Limb (tissue), 2 donors: ENCODE measurements around the gene CCDC85C.
A peak's percentile ranks its signal among the peaks of the same experiment; 100 is the strongest.

Source experiments
- DNase-seq, 2 donors: peaks; one replicate each; pipeline ENCODE4 v3.0.0-alpha.2; 2016; ENCODE audit errors: extremely low spot score in 2 of 2

CCDC85C gene

DNA sequence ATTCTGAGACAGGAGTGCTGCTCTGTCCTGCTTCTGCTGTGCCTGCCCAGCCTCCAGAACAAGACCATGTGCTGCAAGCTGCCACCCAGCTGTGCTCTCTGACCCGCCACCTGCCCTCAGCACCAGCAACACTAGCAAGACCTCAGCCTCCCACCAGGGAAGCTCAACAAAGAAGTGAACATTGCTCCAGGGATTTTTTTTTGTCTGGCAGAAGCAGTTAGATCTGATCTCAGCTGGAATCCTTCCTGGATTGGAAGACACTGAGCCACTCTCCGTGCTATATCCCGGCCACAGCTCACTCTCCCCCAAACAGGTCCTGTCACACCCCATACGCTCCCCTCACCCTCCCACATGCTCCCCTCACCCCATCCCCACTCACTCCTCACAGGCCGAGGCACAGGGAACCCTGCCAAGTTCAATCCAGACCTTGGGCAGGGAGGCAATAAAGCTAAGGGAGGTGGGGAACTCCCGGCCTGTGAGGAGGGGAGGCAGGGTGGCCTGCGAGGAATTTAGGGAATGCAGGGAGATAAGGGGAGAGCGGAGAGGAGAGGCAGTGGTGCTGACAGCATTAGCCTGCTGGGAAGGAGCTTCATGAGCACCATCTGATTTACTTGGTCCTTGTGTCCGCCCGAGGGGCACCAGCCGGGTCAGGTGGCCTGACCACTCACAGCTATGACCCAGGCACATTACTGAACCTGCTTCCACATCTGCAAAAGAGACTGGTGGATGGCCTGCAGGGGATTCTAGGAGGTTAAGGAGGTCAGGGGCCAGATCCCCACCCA is 29.7 kb downstream of the CCDC85C start:
- peak; percentile 49 to 66 for DNase-seq

DNA sequence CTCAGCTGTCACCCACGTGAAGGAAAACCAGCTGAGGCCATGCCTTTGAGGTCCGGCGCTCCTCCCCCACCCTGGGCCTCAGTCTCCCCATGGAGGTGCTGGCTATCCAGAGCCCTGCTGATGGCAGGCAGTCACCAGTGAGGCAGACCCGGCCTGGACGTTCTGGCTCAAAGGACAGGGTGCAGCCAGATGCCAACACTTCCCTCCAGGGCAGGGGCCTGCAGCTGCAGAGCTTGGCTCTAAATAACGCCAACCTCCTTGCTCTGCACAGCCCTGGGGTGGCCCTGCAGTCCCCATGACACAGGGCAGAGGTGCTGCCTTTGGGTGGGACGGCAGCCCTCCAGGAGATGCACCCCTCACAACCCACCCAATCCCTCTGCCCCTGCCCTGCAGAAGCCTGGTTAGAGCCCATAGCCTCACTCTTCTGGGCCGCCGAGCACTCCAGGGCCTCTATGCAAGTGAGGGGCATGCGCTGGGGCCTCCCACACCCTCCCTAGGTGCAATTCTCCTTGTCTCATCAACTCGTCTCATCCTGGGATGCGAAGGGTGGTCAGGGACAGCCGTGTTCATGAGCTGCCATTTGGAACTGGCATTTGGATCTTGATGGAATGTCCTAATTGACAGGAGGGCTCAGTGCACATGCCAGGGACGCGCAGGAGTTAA is 30.4 kb downstream of the CCDC85C start:
- no peak for DNase-seq

DNA sequence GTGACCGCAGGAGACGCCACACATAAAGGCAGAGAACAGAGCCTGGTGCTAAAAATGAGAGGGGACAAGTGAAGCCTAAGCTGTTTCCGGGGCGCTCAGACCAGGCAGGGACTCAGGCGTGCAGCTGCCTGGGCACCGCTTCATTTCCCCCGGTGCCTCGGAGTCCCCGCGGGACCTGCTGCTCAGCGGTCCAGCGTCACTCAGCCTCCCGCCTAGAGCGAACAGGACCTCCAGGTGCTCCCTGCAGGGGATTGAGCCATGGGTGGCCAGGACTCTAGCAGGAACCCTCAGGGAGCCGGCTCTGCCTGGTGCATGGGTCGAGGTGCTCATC is 31.0 kb downstream of the CCDC85C start:
- DNase-seq, result no peak

DNA sequence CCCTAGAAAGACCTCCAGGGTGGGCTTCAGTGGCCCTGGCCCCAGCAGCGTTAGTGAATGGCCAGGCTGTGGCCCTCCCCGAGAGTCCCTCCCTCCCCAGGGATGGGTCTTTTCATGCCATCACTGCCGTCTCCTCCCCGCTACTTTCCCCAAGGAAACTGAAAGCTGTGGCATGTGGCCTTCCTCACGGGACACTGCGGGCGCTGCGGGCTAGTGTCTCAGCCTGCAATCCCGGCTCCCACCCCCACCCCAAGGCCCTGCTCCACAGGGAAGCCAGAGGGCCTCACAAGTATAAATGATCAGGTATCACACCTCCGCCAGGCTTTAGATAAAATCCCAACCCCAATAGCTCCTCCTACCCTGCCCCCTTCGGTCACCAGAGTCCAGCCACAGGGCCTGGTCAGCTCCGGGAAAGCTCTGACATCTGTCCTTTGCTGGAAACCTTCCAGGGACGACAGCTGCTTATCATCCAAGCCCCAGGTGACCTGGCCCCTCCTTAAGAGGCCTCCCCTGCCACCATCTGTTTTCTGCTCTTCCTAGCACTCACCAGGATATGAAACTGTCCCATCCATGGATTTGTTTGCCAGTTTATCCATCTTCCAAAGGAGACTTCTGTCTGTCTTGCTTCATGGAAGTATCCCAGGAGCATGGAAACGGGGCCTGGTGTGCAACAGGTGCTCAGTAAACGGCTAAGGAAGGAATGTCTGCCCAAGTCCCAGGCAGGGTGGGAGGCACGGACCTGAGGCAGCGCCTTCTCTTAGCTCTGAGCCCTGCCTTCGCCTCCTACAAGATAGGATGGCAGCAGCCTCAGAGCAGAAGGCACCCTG is 31.6 kb downstream of the CCDC85C start:
- DNase-seq, result no peak

DNA sequence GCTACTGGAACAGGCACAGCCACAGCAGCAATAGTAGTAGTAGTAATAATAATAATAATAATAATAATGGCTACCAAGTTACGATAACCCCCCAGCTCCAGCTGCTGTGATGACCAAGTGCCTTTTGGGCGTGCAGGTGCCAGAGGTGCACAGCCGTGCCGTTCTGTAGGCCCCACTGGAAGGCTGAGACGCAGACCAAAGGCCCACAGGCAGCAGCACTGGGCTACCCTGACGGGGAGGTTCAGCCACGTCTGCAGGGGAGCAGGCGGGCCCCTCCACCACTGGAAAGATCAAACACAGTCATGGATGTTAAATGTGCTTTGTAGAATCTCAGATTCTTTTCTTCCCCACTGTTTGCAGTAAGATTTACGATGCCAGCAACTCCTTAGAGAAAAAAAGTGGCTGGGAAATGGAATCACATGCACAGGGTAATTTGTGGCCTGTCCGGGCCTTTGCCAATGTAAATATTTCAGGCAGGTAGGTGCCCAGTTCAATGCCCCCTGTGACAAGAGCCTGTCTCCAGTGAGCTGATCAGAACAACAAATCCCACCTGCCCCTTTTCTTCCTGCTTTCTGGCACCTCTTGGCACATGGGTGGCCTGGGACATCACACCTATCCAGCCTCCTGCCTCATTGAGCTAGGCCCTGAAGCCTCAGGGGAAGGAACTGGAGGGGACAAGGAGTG is 32.6 kb downstream of the CCDC85C start:
- DNase-seq, result no peak

DNA sequence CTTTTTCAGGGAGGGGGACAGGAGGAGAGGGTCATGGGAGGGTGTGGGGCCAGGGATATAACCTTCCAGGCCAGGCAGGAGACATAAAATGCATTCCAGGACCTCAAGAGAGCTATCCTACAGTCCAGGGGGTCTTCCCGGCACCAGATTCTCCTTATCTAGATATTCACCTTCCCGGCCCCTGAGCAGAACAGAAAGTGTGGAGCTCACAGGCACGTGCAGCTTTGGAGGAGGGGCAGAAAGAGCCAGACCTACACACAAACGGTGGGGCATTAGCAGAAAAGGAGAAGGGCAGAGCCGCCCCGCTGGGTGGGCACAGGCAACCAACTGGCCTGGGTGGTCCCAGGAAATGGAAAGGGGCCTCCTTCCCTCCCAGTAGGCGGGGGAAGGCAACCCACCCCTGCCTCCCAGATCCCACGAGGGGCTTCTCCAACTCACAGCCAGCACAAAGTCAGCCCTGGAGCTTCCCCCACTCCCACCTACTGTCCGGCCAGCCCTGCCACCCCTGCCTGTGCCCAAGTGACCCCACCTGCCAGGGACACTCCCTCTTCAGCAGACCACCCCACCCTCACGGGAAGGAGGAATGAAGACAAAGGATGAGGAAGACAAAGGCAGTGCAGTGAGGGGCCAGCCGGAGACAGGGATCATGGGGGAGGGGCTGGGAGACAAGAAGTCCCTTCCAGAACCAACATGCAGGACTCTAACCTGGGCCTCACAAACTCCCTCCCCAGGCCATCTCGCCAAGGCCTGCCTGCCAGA is 33.3 kb downstream of the CCDC85C start:
- DNase-seq, result no peak

DNA sequence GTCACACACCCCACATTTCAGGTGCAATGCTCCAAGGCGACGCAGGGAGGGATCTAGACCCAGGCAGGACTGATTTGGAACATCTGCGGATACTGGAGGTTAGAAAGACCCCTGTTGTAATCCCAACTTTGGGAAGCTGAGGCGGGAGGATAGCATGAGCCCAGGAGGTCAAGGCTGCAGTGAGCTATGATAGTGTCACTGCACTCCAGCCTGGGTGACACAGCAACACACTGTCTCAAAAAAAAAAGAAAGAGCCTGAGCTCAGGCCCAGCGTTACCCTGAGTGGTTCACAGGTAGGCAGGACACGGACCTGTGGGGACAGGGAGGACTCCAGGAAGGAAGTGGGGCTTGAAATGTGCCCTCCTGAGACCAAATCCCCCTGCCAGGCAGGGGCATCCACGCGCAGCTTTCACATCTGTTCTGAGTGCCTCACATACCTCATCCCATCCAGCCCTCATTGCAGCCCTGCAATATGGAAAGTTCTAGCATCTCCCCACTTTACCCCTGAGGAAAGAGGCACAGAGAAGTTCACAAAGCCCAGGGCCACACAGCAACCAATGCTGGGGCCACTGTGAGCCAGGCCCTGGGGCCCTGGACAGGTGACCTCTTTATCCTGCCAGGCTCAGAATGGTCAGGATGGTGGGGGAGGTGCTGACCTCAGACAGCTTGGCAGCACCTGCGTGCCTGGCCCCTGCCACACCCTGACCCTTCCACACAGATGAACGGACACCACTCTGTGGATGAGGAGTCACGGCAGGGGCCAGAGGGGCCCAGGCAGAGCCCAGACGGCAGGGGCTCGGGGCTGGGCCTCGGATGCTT is 34.1 kb downstream of the CCDC85C start:
- no peak for DNase-seq

DNA sequence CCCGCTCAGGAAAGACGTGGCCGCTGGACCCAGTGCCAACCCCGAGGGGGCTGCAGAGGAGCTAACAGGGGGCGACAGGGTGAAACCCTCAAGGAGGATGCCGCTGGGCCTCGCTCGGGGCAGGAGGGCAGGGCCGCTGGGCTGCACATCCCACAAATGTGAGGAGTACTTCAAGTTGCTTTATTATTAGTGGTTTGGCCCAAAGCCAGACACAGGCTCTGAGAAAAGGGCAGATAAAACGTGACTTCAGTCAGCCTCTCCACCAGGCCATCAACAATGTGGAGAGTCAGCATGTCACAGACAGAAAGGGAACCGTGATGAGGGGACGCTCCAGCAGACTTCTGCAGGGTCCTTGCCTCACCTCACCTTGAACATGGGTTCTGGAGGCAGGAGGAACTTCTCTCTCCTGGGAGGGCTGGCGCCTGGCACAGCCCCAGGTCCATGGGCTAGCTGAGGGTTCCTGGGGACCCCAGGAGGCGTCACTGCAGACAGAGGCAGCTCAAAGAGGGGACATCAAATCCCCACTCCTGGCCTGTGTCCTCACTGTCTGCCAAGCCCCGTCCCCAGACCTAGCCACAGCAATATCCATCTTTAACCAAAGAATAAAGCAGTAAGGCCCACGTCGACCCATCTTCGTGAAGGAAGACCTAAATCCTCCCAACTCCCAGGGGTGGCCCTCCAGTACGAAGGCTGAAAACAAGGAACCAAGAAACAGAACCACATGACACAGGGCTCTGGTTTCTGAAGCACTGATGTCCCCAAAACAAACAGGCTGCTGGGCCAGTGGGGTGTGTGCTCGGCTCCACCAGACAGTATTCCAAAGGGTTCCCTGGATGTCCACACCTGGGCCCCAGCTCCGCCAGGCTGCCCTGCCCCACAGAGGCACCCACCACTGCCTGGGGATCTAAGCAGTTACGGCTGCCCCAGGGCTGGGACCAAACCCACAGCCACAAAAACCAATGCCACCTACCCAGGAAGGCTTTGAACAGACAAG is 35.1 kb downstream of the CCDC85C start:
- DNase-seq, result peak in 1 of 2 donors; percentile 24

DNA sequence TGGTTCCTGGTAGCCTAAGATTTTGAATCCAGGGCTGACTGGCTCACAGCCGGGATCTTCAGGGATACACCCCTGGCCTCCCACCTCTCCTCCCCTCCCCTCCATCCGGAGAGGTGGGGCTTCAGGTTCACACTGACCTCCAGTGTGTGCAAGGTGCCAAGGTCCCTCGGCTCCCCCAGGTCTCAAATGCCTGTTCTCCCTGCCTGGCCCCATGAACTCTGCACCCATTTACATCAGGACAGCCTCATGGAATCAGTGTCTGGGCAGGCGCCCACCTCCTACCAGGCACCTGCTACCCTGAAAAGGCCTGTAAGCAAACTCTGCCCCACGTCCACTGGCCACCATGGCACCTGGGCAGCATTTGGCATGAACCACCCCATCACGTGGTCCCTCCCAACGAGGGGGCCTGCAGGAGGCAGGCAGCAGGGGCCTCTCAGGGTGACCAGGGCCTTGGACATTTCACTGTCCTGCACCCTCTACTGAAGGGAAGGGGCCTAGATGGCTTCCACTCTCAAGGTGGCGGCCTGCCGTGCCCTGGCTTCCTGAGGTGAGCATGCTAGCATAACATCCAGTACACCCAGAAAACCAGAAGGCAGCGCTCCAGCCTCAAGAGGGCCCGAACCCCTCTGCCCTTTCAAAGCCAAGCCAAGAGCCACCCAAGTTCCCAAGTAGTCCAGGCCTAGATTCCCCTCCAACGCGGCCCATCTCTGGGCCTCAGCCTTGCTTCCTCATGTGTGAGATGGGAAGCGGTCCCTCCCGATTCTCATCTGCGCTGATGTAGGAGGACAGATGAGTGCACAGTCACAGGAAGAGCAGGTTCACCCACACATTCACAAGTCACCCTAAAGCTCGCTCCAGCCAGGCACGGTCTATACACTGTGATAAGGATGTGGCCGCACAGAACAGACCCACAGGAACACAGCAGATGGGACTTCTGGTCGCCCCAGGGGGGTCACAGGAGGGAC is 37.3 kb downstream of the CCDC85C start:
- DNase-seq, result no peak

DNA sequence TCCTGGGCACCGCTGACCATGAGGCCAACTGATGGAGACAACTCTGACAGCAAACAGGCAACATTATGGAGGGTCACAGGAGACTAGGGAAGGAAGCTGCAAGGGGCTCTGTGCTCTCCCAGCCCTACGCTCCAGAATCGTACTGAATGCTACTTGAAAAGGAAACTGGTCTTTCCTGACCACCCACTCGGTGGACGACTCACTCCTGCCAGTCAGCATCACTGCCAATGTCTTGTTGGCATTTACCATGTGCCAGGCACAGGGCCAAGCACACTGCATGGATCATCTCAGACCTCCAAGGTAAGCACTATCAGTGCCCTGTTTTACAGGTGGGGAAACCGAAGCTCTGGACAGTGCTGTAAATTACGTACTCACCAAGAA is 38.0 kb downstream of the CCDC85C start:
- no peak for DNase-seq

DNA sequence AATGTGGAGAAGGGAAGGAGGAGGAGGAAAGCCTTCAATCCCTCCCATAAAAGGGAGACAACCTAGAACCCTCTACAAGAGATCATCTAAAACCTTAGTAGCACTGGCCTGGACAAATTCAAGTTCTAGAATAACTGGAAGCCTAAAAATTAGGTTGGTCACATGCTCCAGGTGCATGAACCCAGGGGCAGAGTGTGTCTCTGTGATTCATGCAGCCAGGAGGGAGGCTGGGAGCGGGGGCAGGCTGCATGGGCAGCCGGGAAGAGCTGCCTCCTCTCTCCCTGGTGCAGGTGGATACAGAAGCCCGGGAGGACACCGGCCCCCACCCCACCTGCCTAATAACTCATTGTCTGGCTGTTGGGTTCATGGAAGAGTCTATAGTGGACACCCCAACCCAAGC is 38.6 kb downstream of the CCDC85C start:
- DNase-seq, result no peak

DNA sequence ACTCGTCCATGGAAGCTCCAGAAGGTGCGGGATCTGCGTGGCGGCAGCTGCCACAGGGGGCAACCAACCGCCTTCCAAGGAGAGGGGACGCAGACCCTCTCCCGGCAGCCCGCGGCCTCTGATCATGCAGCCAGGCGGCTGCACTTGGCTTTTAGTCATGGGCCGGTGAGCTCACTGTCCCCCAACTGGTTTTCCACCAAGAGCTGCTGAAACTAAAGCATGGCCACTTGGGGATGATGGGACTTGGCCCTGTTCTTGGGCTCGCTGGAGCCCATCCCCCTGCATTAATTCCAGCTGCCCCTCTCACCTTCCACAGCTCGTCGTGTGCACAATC is 39.1 kb downstream of the CCDC85C start:
- DNase-seq, result no peak

DNA sequence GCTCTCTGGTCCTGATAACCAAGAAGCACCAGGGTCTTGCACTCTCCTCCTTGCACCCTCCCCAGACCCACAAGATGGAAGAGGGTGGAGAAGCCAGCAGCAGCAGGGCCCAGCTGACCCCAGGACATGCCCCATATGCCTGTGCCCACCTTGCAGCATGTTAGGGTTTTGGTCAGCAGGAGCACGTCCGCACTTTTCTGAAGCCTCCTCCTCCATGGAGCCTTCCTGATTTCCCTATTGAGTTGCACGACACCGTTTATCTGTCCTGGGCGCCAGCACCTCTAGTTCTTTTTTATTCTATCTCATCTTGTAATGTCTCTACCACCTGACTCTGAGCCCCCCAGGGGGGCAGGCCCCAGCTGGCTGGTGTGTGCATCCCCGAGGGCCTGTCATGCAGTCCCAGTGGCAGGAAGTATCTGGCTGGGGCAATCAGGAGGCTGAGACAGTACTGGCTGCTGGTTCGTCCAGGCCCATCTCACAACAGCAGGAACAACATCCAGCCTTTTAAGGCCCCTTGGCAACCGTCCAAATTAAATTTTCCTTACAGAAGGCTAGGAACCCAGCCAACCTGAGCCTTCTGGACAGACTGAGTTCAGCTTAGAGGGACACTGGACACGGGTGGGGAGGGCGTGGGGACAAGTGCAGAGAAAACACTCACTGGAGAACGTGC is 39.6 kb downstream of the CCDC85C start:
- peak; percentile 60 to 76 for DNase-seq

DNA sequence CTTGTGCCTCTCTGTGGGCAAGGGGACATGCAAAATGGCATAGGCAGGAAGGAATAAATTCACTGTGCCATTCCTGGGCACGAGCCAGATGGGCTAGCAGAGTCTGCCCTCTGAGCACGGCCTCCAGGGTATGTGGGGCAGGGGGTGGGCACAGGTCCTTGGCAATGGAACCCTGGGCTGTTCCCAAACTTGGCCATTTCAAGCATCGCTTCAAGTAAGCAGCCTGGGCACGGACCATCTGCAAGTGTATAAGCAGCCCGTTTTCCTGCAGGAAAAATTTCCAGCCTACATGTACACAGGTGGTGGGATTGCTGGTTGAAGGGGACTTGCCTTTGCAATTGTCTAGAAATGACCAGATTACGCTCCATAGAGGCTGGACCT is 40.3 kb downstream of the CCDC85C start:
- DNase-seq, result no peak

DNA sequence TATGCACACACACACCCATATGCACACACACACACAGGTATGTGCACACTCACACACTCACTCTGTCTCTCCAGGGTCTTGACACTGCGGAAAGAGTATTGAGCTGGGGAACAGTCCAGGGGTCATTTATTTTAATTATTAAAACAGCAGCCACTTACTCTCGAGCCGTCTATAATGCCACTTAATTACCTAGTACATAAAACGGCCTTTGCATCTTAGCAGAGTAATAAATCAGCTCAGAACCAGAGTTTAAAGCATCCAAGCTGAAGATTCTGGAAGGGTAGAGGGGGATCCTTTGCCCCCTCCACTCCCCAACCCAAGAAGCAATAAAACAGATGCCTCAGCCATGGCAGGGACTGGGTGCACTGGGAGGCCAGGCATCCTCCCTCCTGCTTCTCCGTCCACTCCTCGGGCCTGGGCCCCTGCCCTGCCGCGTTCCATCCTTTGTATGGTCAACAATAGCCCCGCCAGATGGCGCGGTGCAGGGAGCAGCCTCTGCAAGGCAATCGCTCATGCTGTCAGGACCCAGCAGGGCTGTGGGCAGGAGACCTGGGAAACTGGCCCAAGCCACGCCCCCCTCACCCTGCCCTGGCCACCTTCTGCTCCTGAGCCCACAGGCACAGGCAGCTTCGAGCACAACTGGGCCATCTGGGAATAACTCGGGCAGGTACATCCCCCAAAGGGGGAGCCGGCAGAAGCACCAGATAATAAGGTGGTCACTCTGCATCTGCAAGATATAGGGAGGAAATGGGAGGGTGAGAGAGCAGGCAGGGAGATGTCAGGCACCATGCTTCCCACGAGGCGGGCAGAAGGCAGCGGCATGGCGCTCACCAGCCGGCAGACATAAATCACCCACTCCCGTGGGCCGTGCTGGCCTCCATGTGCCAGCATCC is 40.9 kb downstream of the CCDC85C start:
- DNase-seq, result peak in 1 of 2 donors; percentile 76

DNA sequence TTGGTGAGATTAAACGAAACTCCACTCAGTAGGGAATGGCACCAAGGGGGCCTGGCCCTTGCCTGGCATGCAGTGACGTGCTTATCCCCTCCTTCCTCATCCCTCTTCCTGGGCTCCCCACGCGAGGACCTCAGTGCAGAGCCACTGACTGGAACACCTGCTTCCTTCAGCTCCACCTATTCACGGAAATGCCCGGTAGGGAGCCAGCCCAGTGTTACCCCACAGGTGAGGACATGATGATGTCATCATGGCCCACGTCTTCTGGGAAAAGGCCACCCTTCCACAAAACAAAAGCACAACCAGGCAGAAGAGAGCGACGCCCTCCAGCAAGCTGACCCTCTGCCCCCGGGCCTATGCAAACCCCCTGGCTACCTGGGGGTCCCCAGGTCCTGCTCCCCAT is 42.1 kb downstream of the CCDC85C start:
- no peak for DNase-seq
